HG02571 (cell line): Measurements from ENCODE around the gene AQP6.
"Not testable (repeated sequence)": the region's sequence is repeated elsewhere in the genome, so short reads cannot be mapped to it uniquely, and the experiment has no call there.

Source experiments
- ATAC-seq: cut with Tn5 transposase; IDR thresholded peaks from one replicate; pipeline ENCODE4 v1.9.1; 2021; ENCODE audit warnings: mild to moderate bottlenecking, moderate library complexity; ENCODE audit not compliant: unreplicated experiment

The AQP6 gene

DNA sequence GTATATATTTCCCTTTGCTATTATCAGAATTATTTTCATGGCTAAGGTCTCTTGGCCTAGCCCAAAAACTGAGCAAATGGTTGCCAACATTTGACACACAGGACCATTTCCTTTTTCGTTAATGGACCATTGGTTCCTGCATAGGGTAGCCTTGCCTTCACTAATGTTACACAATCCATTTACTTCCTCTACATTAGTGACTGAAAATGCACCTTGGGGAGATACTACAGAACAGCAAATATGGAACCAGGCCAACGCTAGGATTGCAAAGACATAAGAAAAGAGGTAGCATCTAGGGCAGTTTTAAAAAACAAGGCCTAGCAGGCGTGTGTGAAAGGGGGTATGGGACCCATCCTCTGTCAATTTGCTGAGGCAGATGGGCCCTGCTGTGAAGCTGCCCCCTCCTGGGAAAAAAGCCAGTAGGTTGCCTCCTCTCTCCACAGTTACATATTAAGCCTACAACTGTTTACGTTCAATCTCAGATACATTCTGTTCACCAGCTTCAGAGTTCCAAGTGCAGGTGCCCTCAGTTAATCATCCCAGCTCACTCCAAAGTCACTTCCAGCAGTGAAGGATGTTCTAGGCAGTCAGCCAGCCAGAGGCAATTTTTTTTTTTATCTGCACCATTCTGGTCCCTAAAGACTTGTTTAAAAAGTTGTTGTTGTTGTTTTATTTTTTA lies 15.0 kb downstream of the AQP6 start:
- no peak for ATAC-seq

DNA sequence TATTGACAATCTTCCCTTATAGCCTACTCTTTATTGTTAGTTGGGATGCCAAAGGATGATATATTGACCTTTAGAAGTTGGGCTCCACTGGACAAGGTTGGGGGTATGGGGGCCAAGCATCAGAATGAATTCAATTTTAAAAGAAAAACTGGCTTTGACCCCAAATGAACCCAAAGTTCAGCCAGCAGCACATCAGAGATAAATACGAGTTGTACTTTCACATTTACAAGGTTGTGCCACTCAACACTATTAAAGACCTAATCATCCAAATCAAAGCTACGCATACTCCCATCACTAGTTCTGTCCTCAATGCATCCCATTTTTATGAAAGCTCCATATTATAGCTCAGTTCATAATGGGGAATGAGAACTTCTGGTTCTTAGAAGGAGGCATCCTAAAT lies 16.7 kb downstream of the AQP6 start:
- not testable (repeated sequence) for ATAC-seq

DNA sequence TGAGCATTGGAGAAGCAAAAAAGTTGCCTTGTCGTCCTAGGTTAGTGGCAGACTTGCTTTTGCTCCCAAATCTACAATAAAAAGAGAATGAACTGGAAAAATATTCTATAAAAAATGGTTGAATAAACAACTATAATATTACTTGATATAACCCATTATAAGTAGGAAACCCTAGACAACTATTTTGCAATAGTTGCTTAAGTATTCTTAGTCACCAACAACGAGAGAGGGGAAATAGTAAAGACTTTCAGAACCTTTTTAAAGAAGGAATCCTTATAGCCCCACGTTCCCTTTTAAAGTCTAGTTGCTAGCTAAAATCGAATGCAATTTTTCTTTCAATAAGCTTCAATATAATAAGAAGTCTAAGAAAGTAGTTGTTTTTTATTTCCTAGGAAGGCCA lies 17.5 kb downstream of the AQP6 start:
- ATAC-seq, result no peak

DNA sequence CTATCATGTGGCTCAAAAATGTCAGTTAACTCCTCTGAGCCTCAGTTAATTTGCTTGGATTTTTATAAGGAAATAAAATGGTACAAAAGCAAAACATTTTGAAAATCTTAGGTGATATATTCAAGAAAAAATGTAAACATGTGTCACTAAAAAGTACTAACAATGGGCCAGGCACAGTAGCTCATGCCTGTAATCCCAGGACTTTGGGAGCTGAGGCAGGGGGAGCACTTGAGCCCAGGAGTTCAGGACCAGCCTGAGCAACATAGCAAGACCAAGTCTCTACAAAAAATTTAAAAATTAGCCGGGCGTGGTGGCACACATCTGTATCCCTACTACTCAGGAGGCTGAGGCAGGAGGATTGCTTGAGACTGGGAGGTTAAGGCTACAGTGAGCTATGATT lies 25.7 kb downstream of the AQP6 start:
- no peak for ATAC-seq

DNA sequence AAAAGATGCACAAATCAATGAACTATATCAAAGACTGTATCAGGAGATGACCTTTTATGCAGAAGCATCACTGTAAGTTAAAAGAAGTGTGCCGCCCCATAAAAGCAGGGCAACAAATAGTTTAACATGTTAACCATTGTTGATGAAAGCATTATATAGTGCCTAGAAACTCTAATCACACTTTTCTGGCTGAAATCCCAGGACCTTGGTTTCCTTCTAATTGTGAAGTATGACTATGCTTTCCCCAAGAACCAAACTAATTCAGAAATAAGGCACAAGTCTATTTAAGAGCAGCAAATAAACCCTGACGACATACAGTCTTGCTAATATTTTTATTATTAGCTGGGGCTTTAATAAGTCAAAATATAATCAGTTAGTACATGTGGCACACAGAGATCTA lies 30.8 kb downstream of the AQP6 start:
- no peak for ATAC-seq

DNA sequence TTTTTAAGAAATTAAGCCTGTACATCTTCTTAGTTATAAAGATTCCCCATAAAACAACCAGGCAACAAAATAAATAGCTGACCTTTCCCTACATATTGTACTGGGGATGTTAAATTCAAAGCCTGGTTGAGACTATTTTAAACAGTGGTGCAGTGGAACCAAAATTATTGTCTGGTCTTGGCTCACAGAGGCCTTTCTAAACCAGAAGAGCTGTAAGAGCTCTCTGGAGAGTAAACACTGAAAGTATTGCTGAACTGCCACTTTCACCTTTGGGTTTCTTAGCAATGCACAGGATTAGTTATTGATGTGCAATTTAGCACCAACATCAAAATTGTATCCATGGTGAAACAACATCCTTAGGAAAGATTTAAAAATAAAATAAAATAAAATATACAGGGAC lies 31.9 kb downstream of the AQP6 start:
- no peak for ATAC-seq

DNA sequence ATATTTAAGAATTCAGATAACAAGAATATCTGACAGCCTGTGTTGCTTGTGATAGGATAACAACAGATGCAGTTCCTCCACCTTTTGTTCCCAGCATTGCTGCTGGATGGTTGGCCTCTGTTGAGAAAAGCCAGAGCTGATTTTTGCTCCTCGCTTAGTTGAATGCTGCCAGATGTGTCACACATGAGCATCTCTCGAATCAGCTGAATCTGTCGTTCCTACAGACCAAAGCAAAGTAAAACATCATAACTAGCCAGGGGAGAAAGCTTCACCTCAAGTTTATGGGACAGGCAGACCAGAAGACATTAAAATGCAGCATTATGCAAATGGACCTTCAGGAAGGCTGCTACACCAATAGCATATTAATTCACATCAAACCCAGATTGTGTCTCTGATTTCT lies 32.4 kb downstream of the AQP6 start:
- ATAC-seq, result no peak

DNA sequence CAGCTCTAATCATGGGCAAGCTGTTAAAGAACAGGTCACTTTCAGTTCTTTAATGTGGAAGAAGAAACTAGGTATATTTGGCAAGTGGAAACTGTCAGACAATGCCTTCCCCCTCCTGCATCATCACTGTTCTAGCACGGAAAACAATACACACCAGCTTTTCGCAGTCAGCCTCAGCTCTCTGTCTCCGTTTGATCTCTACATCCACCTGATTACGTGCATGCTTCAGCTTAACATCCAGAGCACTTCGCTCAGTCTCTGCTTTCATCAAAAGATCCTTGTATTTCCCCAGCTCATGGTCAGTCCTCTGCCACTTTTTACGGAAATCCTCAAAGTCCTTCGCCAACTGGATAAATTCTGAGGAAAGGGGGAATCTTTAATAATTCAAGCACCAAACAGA lies 33.5 kb downstream of the AQP6 start:
- ATAC-seq, result no peak

DNA sequence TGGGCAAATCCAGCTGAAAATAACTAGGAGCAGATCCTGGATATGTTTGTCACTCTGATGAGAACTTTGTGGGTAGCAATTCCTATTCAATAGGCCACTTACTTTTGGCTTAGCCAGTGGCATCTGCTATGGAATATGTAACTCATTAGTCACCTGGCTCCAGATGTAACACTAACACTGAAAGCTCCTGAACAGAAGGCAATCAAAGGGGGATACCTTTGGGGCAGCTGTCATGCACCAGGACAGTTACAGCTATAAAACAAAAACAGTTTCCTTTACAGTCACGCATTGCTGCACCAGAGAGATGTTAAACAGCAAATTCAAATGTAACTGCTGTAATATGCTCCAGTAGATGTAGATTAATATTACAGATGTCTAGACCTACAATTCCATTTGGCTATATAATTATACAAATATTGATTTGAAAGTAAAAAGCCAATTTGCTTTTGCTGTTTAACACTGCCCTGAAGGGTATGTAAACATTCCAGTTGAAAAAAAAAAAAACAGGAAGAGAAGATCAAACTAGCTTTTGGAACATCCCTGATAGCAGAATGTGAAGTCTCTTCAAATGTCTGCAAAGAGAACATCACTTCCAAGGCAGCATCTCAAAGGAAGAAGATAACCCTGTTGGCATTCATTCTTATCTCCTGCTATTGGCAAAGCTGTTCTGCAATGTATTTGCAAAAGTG lies 34.2 kb downstream of the AQP6 start:
- no peak for ATAC-seq

DNA sequence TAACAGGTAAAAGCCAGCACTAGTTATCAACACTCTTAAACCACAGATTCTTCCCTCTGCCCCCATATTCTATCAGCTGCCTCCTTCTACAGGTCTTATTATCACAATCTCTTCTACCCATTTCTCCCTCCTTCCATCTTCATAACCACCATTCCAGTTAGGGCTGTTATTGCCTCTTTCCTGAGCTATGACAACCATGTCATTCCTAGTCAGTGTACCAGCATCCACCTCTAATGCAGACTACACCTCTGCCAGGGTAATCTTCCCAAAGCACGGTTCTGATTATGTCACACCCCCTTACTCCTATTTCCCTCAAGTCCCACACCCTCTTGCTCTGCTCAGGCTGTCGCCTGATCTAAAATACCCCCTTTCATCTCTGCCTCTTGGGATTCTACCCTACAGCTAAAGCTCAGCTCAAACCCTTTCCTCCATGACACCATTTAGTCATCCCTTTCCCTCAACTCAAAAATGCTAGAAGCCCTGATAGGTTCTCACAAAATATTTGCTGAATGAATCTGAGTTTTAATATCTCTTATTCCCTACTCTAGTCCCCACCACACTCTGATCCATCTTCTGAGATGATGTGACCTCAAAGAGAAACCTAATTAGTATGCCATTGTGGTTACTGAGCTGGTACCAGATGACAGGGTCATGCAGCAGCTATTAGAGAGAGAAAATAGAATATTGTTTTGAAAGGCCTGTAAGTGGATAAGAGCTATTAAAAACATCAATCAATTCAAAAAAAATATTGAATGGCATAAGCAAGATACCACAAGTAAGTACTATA lies 40.8 kb downstream of the AQP6 start:
- no peak for ATAC-seq

DNA sequence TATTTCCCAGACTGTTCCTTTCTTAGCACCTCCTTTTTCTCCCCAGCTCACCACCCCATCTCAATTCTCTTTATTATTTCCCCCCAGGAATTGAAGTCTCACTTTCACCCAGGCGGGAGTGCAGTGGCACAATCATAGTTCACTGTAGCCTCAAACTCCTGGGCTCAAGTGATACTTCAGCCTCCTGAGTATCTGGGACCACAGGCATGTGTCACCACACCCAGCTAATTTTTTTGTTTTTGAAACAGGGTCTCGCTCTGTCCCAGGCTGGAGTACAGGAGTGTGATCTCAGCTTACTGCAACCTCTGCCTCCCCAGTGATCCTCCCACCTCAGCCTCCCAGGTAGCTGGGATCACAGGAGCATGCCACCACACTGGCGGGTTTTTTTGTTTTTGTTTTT lies 41.6 kb downstream of the AQP6 start:
- no peak for ATAC-seq

DNA sequence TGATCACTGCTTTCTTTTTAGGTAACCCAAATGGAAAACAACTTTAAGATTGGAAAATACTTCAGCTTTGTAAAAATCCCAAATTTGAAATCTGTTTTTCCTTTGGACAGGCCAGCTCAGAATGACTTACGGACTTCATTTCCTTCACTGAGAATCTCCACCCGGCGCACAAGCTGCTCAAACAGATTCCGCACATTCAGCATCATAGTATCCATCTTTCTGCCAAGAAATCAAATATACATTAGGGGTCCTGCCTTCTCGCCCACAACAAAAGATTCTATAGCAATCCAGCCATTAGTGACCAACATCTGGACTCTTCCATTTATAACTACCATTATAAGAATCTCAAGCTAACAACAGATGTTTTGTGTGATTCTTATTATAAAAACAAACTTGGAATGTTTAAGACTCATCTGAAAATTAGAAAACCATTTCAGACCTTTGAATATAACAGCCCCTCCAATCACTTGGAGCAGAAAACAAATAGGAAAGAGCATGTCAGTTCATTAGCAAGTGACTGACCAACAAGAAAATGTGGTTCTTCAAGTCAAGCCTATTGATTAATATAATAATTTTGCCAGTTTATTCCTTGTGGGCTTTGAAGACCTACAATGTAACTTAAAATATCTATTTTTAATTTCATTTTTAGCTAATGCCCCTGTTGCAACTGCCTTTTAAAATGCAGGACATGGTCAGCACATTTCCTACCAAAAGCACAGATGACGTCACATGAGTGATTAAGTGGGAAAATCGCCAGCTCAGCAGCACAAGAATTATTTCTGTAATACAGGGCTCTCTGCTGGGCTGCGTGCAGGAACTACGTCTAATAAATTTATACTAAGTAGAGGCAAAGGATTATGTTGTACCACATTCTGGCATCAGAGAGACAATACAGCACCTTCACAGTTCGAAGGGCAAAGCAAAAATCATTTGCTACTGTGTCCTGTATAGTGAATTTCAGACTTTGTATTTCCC lies 44.0 kb downstream of the AQP6 start:
- ATAC-seq, result no peak

DNA sequence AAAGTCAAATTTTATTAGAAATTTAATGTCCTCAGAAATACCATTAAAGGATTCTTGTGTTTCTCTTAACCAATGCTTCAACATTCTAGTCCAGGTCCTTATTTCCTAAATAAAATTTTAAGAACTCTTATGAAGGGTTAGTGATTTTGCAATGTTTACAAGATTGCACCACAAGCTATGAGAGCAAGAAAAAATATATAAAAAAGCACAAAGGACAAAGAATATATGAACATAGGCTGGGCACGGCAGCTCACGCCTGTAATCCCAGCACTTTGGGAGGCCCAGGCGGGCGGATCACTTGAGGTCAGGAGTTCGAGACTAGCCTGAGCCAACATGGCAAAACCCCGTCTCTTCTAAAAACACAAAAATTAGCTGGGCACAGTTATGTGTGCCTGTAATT lies 44.9 kb downstream of the AQP6 start:
- no peak for ATAC-seq

DNA sequence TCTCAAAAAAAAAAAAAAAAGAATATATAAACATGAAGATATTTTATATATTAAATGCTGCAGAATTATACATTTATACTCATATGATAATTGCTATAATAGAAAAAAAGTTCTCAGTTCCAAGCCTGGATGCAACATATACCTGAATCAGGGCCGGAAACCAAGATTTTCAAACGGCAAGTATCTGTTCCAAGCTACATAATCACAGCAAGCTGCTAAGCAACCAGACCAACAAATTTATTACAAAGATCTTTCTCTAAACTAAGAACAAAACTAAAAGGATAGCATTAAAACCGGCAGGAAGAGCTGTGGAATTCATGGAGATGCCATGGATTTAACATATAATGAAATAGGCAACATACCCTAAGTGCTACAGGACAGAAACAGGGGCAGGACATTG lies 45.4 kb downstream of the AQP6 start:
- ATAC-seq, result no peak

DNA sequence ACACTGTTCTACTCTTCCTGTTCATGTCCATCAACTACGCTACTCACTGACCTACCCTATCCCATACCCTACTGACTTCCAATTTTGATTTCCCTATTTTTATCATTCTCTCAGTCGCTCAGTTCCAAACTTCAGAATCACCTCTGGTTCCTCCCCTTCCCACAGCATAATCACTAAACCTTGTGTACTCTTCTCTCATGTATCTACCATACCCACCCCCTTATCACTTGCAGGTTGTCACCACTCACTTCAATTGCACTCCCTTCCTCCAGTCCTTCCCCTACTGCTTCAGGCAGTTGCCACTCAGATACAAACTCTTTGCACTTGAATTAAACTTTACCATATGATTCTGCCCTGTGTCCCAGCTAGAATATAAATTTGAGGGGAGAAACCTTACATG lies 46.2 kb downstream of the AQP6 start:
- no peak for ATAC-seq

DNA sequence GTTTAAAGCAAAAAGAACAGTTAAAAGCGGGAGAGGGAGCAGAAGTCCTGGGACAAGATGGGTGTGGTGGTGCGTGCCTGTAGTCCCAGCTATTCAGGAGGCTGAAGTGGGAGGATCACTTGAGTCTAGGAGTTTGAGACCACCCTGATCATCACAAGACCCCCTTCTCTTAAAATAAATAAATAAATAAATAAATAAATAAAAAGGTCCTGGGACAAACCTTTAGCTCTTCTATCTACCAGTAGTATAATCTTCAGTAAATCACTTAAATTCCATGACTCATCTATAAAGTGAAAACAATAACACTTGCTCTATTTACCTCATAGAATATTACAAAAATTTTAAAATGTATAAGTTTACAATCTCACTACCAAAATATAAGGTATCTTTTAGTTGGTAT lies 46.8 kb downstream of the AQP6 start:
- ATAC-seq, result no peak

DNA sequence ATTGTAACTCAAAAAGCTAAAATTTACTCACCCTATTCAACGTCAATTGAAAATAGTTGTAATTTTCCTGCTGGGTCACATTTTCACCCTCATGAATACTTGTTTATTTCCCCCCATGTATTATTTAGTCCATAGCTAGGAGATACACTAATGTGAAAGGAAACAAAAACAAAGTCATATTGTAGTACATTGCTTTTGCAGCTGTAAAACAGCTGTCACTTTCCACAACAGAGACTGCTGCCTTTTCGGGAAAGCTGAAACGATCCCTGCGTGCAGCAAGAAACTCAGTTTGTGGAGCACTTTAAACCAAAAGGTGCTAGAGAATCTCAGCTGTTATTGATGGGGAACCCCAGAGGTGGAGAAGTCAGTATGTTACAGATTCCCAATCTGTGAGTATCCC lies 48.3 kb downstream of the AQP6 start:
- no peak for ATAC-seq

DNA sequence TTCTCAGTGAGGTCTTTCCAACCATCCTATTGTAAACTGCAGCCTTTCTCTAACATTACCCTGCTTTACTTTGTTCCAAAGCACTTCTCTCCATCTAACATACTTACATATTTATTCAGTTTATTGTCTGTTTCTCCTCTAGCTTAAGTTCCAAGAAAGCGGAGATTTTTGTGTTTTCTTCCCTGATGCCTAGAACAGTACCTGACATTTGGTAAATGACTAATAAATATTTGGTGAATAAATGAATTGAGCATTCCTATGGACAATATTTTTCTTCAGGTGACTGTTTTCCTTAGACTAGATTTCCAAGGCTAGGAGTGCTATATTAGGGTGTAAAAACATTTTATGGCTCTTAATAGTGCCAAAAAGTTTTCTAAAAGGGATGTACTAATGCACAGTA lies 50.2 kb downstream of the AQP6 start:
- no peak for ATAC-seq

DNA sequence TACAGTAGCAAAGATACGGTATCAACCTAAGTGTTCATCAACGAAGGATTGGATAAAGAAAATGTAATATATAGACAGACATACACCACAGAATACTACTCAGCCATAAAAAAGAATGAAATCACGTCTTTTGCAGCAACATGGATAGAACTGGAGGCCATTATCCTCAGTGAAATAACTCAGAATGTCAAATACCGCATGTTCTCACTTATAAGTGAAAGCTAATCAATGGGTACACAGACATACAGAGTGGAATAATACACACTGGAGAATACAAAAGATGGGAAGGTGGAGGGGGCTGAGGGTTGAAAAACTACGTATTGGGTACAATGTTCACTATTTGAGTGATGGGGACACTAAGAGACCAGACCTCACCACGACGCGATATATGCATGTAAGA lies 51.5 kb downstream of the AQP6 start:
- no peak for ATAC-seq

DNA sequence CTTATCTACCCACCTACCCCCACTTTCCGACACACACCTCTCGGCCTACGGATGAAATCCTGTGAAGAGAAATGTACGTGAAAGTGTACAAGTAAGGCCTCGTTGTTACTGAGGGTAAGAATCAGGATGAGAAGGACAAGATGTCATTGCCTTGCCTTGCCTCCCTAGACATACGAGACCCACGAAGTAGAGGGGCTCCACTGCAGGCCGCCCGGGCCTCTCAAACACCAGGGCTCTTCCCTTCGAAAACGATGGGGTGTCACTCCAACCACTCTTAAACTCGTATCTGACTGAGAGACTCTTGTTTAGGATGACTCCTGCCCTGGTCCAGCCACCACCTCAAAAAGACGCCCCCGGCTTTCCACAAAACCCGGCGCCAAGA lies 52.0 kb downstream of the AQP6 start:
- ATAC-seq, result peak; percentile 9
